HG02943 (cell line): ENCODE results near the gene ANK2.

ENCODE experiments used
- ATAC-seq: cut with Tn5 transposase; IDR thresholded peaks from one replicate; pipeline ENCODE4 v1.9.1; 2021; ENCODE audit warnings: mild to moderate bottlenecking, low read depth, moderate library complexity; ENCODE audit not compliant: unreplicated experiment

ANK2 gene

GRCh38 chr4:113419631-113420030 is 370.2 kb downstream of the ANK2 start:
- no peak for ATAC-seq

- no peak for ATAC-seq
Observed at GRCh38 chr4:113420938-113421337, 371.5 kb downstream of the ANK2 start.

- no peak for ATAC-seq
Observed at GRCh38 chr4:113423631-113424030, 374.2 kb downstream of the ANK2 start.

GRCh38 chr4:113433116-113433515 is 383.7 kb downstream of the ANK2 start:
- ATAC-seq: no peak
